ENCODE results near the gene IBTK. TPM values are rescaled to one million over a fixed set of nuclear protein-coding genes. Genes with fewer than 3 reads are reported as not detected.
"Not testable (repeated sequence)": the region's sequence is repeated elsewhere in the genome, so short reads cannot be mapped to it uniquely, and the experiment has no call there.

Gene IBTK
- total RNA-seq, 1 donor from 2014 or later = 37.7 TPM

GRCh38 chr6:82237013-82237412, 10.5 kb downstream of the IBTK start:
- H3K36me3 Mint-ChIP-seq (ENCODE audit: low read depth) = peaks cover 30% of the 10 kb centered on the region
- no peaks in the 10 kb centered on the region for H3K27me3 Mint-ChIP-seq
- no peak for DNase-seq
- H3K4me3 Mint-ChIP-seq = no peak overlapping the region
- intact Hi-C loops (cut with micrococcal nuclease) = no loop called here
- H3K4me1 Mint-ChIP-seq = peaks cover 12% of the 10 kb centered on the region
- H3K27ac Mint-ChIP-seq = no peak overlapping the region
- no peaks in the 10 kb centered on the region for H3K9me3 Mint-ChIP-seq

- Mint-ChIP-seq H3K27ac (peak overlapping the region; percentile 3), H3K27me3 (no peaks in the 10 kb centered on the region), H3K36me3 (ENCODE audit: low read depth) (peaks cover 42% of the 10 kb centered on the region), H3K4me1 (peaks cover 14% of the 10 kb centered on the region), H3K9me3 (no peaks in the 10 kb centered on the region), H3K4me3 (peak overlapping the region; percentile 5)
- no peak for DNase-seq
- intact Hi-C loops (cut with micrococcal nuclease) = no loop called here
Observed at GRCh38 chr6:82227770-82228169, 19.8 kb downstream of the IBTK start.

- intact Hi-C loops (cut with micrococcal nuclease) = no loop called here
- no peaks in the 10 kb centered on the region for H3K9me3 Mint-ChIP-seq
- H3K36me3 Mint-ChIP-seq (ENCODE audit: low read depth) = peaks cover 42% of the 10 kb centered on the region
- no peaks in the 10 kb centered on the region for H3K27me3 Mint-ChIP-seq
- H3K4me1 Mint-ChIP-seq = peaks cover 3% of the 10 kb centered on the region
- DNase-seq = no peak
- H3K4me3 Mint-ChIP-seq = no peak overlapping the region
- H3K27ac Mint-ChIP-seq = no peak overlapping the region
Observed at GRCh38 chr6:82220167-82220566, 27.4 kb downstream of the IBTK start.

GRCh38 chr6:82217018-82217586, 30.4 kb downstream of the IBTK start:
- peaks cover 52% of the 10 kb centered on the region for H3K36me3 Mint-ChIP-seq (ENCODE audit: low read depth)
- no peaks in the 10 kb centered on the region for H3K27me3 Mint-ChIP-seq
- no peak overlapping the region for H3K4me3 Mint-ChIP-seq
- no peaks in the 10 kb centered on the region for H3K9me3 Mint-ChIP-seq
- intact Hi-C loops (cut with micrococcal nuclease) = no loop called here
- peak overlapping the region; percentile 54 for H3K27ac Mint-ChIP-seq
- peaks cover 6% of the 10 kb centered on the region for H3K4me1 Mint-ChIP-seq
- DNase-seq = no peak

GRCh38 chr6:82216549-82216948, 31.0 kb downstream of the IBTK start:
- Mint-ChIP-seq H3K27me3 (no peaks in the 10 kb centered on the region), H3K27ac (peak overlapping the region; percentile 54), H3K4me1 (peaks cover 6% of the 10 kb centered on the region), H3K36me3 (ENCODE audit: low read depth) (peaks cover 51% of the 10 kb centered on the region), H3K9me3 (no peaks in the 10 kb centered on the region), H3K4me3 (no peak overlapping the region)
- intact Hi-C loops (cut with micrococcal nuclease) = no loop called here
- no peak for DNase-seq

GRCh38 chr6:82211326-82211725, 36.2 kb downstream of the IBTK start:
- Mint-ChIP-seq H3K4me1 (peaks cover 3% of the 10 kb centered on the region), H3K4me3 (no peak overlapping the region), H3K9me3 (no peaks in the 10 kb centered on the region), H3K36me3 (ENCODE audit: low read depth) (peaks cover 46% of the 10 kb centered on the region), H3K27ac (no peak overlapping the region), H3K27me3 (no peaks in the 10 kb centered on the region)
- intact Hi-C loops (cut with micrococcal nuclease) = no loop called here
- no peak for DNase-seq

- H3K27ac Mint-ChIP-seq = no peak overlapping the region
- no peaks in the 10 kb centered on the region for H3K9me3 Mint-ChIP-seq
- H3K4me1 Mint-ChIP-seq = peaks cover 4% of the 10 kb centered on the region
- peaks cover 49% of the 10 kb centered on the region for H3K36me3 Mint-ChIP-seq (ENCODE audit: low read depth)
- intact Hi-C loops (cut with micrococcal nuclease) = no loop called here
- no peak for DNase-seq
- H3K4me3 Mint-ChIP-seq = no peak overlapping the region
- no peaks in the 10 kb centered on the region for H3K27me3 Mint-ChIP-seq
Observed at GRCh38 chr6:82208913-82209312, 38.6 kb downstream of the IBTK start.

- no peak for DNase-seq
- Mint-ChIP-seq H3K36me3 (ENCODE audit: low read depth) (peaks cover 49% of the 10 kb centered on the region), H3K4me3 (no peak overlapping the region), H3K4me1 (peaks cover 1% of the 10 kb centered on the region), H3K9me3 (no peaks in the 10 kb centered on the region), H3K27ac (no peak overlapping the region), H3K27me3 (no peaks in the 10 kb centered on the region)
- intact Hi-C loops (cut with micrococcal nuclease) = no loop called here
Observed at GRCh38 chr6:82205930-82206392, 41.6 kb downstream of the IBTK start.

- H3K36me3 Mint-ChIP-seq (ENCODE audit: low read depth) = peaks cover 45% of the 10 kb centered on the region
- intact Hi-C loops (cut with micrococcal nuclease) = no loop called here
Observed at GRCh38 chr6:82204020-82204419, 43.5 kb downstream of the IBTK start.

GRCh38 chr6:82197784-82198183, 49.8 kb downstream of the IBTK start:
- H3K4me3 Mint-ChIP-seq = no peak overlapping the region
- H3K27me3 Mint-ChIP-seq = no peaks in the 10 kb centered on the region
- H3K4me1 Mint-ChIP-seq = no peaks in the 10 kb centered on the region
- no peaks in the 10 kb centered on the region for H3K9me3 Mint-ChIP-seq
- peaks cover 36% of the 10 kb centered on the region for H3K36me3 Mint-ChIP-seq (ENCODE audit: low read depth)
- intact Hi-C loops (cut with micrococcal nuclease) = no loop called here
- no peak overlapping the region for H3K27ac Mint-ChIP-seq
- no peak for DNase-seq

More at GRCh38 chr6:82204020-82204419, 43.5 kb downstream of the IBTK start:
- Mint-ChIP-seq H3K4me1 (peaks cover 1% of the 10 kb centered on the region), H3K27me3 (no peaks in the 10 kb centered on the region), H3K4me3 (no peak overlapping the region), H3K27ac (no peak overlapping the region), H3K9me3 (no peaks in the 10 kb centered on the region)
- no peak for DNase-seq

- intact Hi-C loops (cut with micrococcal nuclease); DNase-seq; H3K27me3 Mint-ChIP-seq; H3K9me3 Mint-ChIP-seq; H3K4me1 Mint-ChIP-seq; H3K27ac Mint-ChIP-seq; H3K4me3 Mint-ChIP-seq: not testable (repeated sequence)
- H3K36me3 Mint-ChIP-seq (ENCODE audit: low read depth) = peaks cover 36% of the 10 kb centered on the region
Observed at GRCh38 chr6:82197245-82197644, 50.3 kb downstream of the IBTK start.

- Mint-ChIP-seq H3K36me3 (ENCODE audit: low read depth) (peaks cover 36% of the 10 kb centered on the region), H3K9me3 (no peaks in the 10 kb centered on the region), H3K27me3 (no peaks in the 10 kb centered on the region), H3K4me1 (no peaks in the 10 kb centered on the region), H3K27ac (no peak overlapping the region), H3K4me3 (no peak overlapping the region)
- intact Hi-C loops (cut with micrococcal nuclease) = no loop called here
- DNase-seq = no peak
Observed at GRCh38 chr6:82196161-82196560, 51.4 kb downstream of the IBTK start.

- no peaks in the 10 kb centered on the region for H3K4me1 Mint-ChIP-seq
- no peak for DNase-seq
- H3K9me3 Mint-ChIP-seq = no peaks in the 10 kb centered on the region
- no peak overlapping the region for H3K4me3 Mint-ChIP-seq
- intact Hi-C loops (cut with micrococcal nuclease) = no loop called here
- H3K27ac Mint-ChIP-seq = no peak overlapping the region
- H3K27me3 Mint-ChIP-seq = no peaks in the 10 kb centered on the region
- peaks cover 35% of the 10 kb centered on the region for H3K36me3 Mint-ChIP-seq (ENCODE audit: low read depth)
Observed at GRCh38 chr6:82195619-82196018, 51.9 kb downstream of the IBTK start.

GRCh38 chr6:82185948-82186535, 61.5 kb downstream of the IBTK start:
- Mint-ChIP-seq H3K27ac (no peak overlapping the region), H3K27me3 (no peaks in the 10 kb centered on the region), H3K4me1 (no peaks in the 10 kb centered on the region), H3K9me3 (no peaks in the 10 kb centered on the region), H3K4me3 (no peak overlapping the region), H3K36me3 (ENCODE audit: low read depth) (peaks cover 54% of the 10 kb centered on the region)
- intact Hi-C loops (cut with micrococcal nuclease) = no loop called here
- no peak for DNase-seq

All from activated CD4-positive, alpha-beta T cell treated with anti-CD3 and anti-CD28 coated beads, Interleukin-2, amount 10 ng/mL, durations not matched to agents 24 days and 14 days (primary cell).